HEK293T (cell line): Measurements from ENCODE around the gene TMEM98.

Experiments used
- CTCF ChIA-PET: fragments of 350-600 bp; formaldehyde crosslinking; extraction: SDS; loops from one replicate; lab custom pipeline; 2021; ENCODE audit warnings: antibody characterized with exemption, inconsistent platforms; lab: Yijun Ruan, JAX
- POLR2A ChIA-PET: fragments of 350-600 bp; formaldehyde crosslinking; extraction: SDS; loops from one replicate; lab custom pipeline; 2020; ENCODE audit warnings: antibody characterized with exemption, inconsistent platforms; lab: Yijun Ruan, JAX
- DNase-seq: peaks from one replicate; pipeline ENCODE4 v3.0.0; 2012; ENCODE audit warnings: mixed read lengths; ENCODE audit errors: extremely low spot score
- ARNT ChIP-seq: fragments of 450-650 bp; IDR thresholded peaks from 2 replicates; pipeline ENCODE4 v1.6.1; 2017; ENCODE audit warnings: mild to moderate bottlenecking
- BHLHE40 ChIP-seq: fragments of 450-650 bp; IDR thresholded peaks from 2 replicates; pipeline ENCODE4 v1.6.1; 2016; ENCODE audit warnings: mild to moderate bottlenecking, moderate library complexity, borderline replicate concordance
- CTBP1 ChIP-seq: fragments of 450-650 bp; IDR thresholded peaks from 2 replicates; pipeline ENCODE4 v1.6.1; 2016; ENCODE audit warnings: borderline replicate concordance
- ELF4 ChIP-seq: fragments of 450-650 bp; IDR thresholded peaks from 2 replicates; pipeline ENCODE4 v1.6.1; 2017; ENCODE audit warnings: antibody characterized with exemption
- FOXA1 ChIP-seq: fragments of 450-650 bp; IDR thresholded peaks from 2 replicates; pipeline ENCODE4 v1.6.1; 2016; ENCODE audit warnings: mild to moderate bottlenecking
- FOXK2 ChIP-seq: fragments of 450-650 bp; IDR thresholded peaks from 2 replicates; pipeline ENCODE4 v1.6.1; 2016; ENCODE audit warnings: mild to moderate bottlenecking
- FOXM1 ChIP-seq: fragments of 450-650 bp; IDR thresholded peaks from 2 replicates; pipeline ENCODE4 v1.6.1; 2017; ENCODE audit warnings: mild to moderate bottlenecking, borderline replicate concordance
- HDGF ChIP-seq: fragments of 450-650 bp; IDR thresholded peaks from 2 replicates; pipeline ENCODE4 v1.6.1; 2017; ENCODE audit warnings: antibody characterized with exemption, borderline replicate concordance
- L3MBTL2 ChIP-seq: fragments of 450-650 bp; conservative IDR thresholded peaks from 2 replicates; pipeline ENCODE4 v1.6.1; 2016; ENCODE audit warnings: mild to moderate bottlenecking
- LEF1 ChIP-seq: fragments of 450-650 bp; IDR thresholded peaks from 2 replicates; pipeline ENCODE4 v1.6.1; 2017; ENCODE audit warnings: mild to moderate bottlenecking, borderline replicate concordance
- NFRKB ChIP-seq: fragments of 450-650 bp; IDR thresholded peaks from 2 replicates; pipeline ENCODE4 v1.6.1; 2016; ENCODE audit warnings: mild to moderate bottlenecking, moderate library complexity
- PKNOX1 ChIP-seq: fragments of 450-650 bp; IDR thresholded peaks from 2 replicates; pipeline ENCODE4 v1.6.1; 2016
- SP1 ChIP-seq: fragments of 450-650 bp; IDR thresholded peaks from 2 replicates; pipeline ENCODE4 v1.6.1; 2017
- SUZ12 ChIP-seq: fragments of 450-650 bp; IDR thresholded peaks from 2 replicates; pipeline ENCODE4 v1.6.1; 2016; ENCODE audit warnings: mild to moderate bottlenecking
- TARDBP ChIP-seq: fragments of 450-650 bp; IDR thresholded peaks from 2 replicates; pipeline ENCODE4 v1.6.1; 2016
- ZNF384 ChIP-seq: fragments of 450-650 bp; IDR thresholded peaks from 2 replicates; pipeline ENCODE4 v1.6.1; 2016

The TMEM98 gene

GRCh38 chr17:32936186-32936893, 8.4 kb downstream of the TMEM98 start:
- no peak for DNase-seq
- ChIA-PET POLR2A (no interaction called here), CTCF (interaction anchor here (0.6 to 2.4 kb wide), 12 partner anchors 10 to 452 kb away, joined by 3 to 11 read pairs (median 4); partner anchors contain the start of gene MYO1D)
- no peak for TF ChIP-seq FOXK2
- no peak for TF ChIP-seq FOXA1
- TF ChIP-seq ELF4 = no peak
- TF ChIP-seq TARDBP = no peak
- TF ChIP-seq FOXM1 = no peak
- TF ChIP-seq PKNOX1 = no peak
- TF ChIP-seq LEF1 = no peak
- TF ChIP-seq SP1 = no peak
- TF ChIP-seq NFRKB = no peak

GRCh38 chr17:32936894-32937500, 9.0 kb downstream of the TMEM98 start:
- DNase-seq = peak; percentile 69
- ChIA-PET POLR2A (no interaction called here), CTCF (interaction anchor here (0.6 to 2.4 kb wide), 12 partner anchors 9 to 453 kb away, joined by 3 to 11 read pairs (median 4); partner anchors contain the start of gene MYO1D)
- TF ChIP-seq BHLHE40 = no peak
- no peak for TF ChIP-seq FOXA1
- TF ChIP-seq ELF4 = no peak
- TF ChIP-seq ARNT = no peak
- no peak for TF ChIP-seq L3MBTL2
- no peak for TF ChIP-seq SUZ12
- TF ChIP-seq HDGF = no peak
- TF ChIP-seq NFRKB = no peak
- no peak for TF ChIP-seq CTBP1
- no peak for TF ChIP-seq SP1
- no peak for TF ChIP-seq ZNF384
- TF ChIP-seq FOXM1 = no peak
- no peak for TF ChIP-seq PKNOX1
- no peak for TF ChIP-seq FOXK2

GRCh38 chr17:32940706-32941390, 12.9 kb downstream of the TMEM98 start:
- CTCF ChIA-PET = interaction anchor here (0.6 to 1.1 kb wide), 2 partner anchors 63 to 159 kb away, joined by 3 to 4 read pairs; no protein-coding TSS in a partner anchor
- POLR2A ChIA-PET = interaction anchor here (1.3 kb wide), 1 partner anchor 12 kb away, joined by 4 read pairs; no protein-coding TSS in a partner anchor
- TF ChIP-seq NFRKB = no peak
- TF ChIP-seq SP1 = no peak
- TF ChIP-seq ARNT = no peak
- TF ChIP-seq ELF4 = no peak
- TF ChIP-seq TARDBP = no peak
- TF ChIP-seq SUZ12 = no peak
- TF ChIP-seq FOXK2 = no peak
- no peak for TF ChIP-seq CTBP1
- no peak for TF ChIP-seq FOXM1
- no peak for TF ChIP-seq PKNOX1
- no peak for TF ChIP-seq FOXA1
- no peak for TF ChIP-seq L3MBTL2
- TF ChIP-seq ZNF384 = no peak
- no peak for TF ChIP-seq HDGF
- TF ChIP-seq LEF1 = no peak
- TF ChIP-seq BHLHE40 = no peak
- no peak for DNase-seq

- no peak for TF ChIP-seq L3MBTL2
- no peak for TF ChIP-seq ZNF384
- TF ChIP-seq FOXK2 = no peak
- TF ChIP-seq SUZ12 = no peak
- TF ChIP-seq ARNT = no peak
- no peak for TF ChIP-seq FOXA1
- TF ChIP-seq PKNOX1 = no peak
- no peak for TF ChIP-seq SP1
- TF ChIP-seq NFRKB = no peak
- no peak for TF ChIP-seq TARDBP
- TF ChIP-seq BHLHE40 = no peak
- TF ChIP-seq ELF4 = no peak
- TF ChIP-seq FOXM1 = no peak
- no peak for TF ChIP-seq LEF1
- TF ChIP-seq CTBP1 = no peak
- no peak for TF ChIP-seq HDGF
- POLR2A ChIA-PET = no interaction called here
- DNase-seq = no peak
- CTCF ChIA-PET = interaction anchor here (0.6 to 1.1 kb wide), 3 partner anchors 64 to 160 kb away, joined by 3 to 4 read pairs (median 3); no protein-coding TSS in a partner anchor
Measured at GRCh38 chr17:32941419-32942032, 13.6 kb downstream of the TMEM98 start.
